HG03159 (cell line): ENCODE results near the gene SORCS1.

Experiments
- ATAC-seq: cut with Tn5 transposase; IDR thresholded peaks from one replicate; pipeline ENCODE4 v1.9.1; 2021; ENCODE audit warnings: mild to moderate bottlenecking, moderate library complexity; ENCODE audit not compliant: unreplicated experiment

The SORCS1 gene

GRCh38 chr10:106559442-106559841 lies 605.1 kb downstream of the SORCS1 start:
- no peak for ATAC-seq

- ATAC-seq, result no peak
Measured at GRCh38 chr10:106557951-106558733, 606.4 kb downstream of the SORCS1 start.

GRCh38 chr10:106557053-106557452 lies 607.5 kb downstream of the SORCS1 start:
- no peak for ATAC-seq

DNA sequence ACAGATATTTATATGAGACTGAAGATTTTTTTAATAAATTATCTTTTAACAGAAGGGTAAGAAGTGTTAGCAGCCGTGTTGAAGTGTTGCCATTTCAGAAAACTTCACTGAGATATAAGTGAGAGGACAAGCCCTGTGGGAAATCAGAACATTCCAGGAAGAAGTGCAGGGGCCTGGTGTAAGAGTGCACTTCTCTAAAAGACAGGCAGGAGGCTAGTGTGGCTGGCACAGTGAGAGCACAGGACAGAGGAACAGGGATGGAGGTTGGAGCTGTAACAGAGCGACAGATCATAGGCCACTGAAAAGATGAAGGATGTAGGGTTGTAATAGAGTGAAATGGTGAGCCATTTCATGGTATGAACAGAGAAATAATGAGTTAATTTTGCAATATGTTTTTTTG lies 608.9 kb downstream of the SORCS1 start:
- ATAC-seq, result no peak

DNA sequence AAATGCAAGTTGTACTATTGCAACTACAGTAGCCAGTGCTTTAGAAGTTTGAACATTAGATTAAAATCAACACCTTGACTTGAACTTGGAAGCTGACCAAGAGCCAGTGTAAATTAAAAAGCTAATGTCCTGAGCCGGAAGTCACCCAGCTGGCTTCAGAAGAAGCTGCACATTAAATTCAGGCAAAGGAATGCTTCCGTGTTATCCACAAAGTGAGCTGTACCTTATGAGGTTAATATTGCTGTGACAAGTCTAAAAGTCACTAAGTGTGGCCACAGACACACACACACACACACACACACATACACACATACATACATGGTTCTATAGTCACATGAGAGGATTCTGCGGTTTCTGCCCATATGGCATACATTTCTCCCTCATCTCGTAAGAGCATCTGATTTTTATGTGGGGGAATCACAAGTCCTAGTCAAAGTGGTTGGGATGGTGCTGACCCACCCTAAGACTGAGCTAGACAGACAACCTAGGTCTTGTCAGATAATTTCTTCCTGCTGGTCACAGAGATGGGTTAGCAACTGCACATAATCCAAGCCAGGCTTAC lies 612.9 kb downstream of the SORCS1 start:
- no peak for ATAC-seq

GRCh38 chr10:106548832-106549231 lies 615.7 kb downstream of the SORCS1 start:
- ATAC-seq, result no peak

- ATAC-seq, result no peak
Measured at GRCh38 chr10:106547047-106547635, 617.4 kb downstream of the SORCS1 start.

- no peak for ATAC-seq
Measured at GRCh38 chr10:106542461-106542860, 622.0 kb downstream of the SORCS1 start.

DNA sequence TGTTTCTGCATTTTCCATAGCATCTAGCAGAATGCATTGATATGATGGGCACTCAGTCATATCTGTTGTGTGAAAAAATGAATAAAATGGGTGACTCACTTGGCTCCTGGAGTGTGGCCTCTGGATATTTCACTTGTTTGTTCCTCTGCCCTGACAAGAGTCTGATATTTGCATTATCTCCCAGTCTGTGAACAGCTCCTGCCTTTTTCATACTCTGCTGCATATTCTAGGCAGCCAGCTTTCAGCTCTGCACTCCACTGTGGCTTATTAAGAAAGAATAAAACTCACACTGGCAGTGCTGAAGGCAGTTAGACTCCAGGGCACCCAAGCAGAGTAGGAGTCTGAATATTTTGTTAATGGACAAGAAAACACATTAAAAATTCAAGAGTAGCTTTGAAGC lies 623.9 kb downstream of the SORCS1 start:
- no peak for ATAC-seq

GRCh38 chr10:106537866-106538265 lies 626.6 kb downstream of the SORCS1 start:
- no peak for ATAC-seq

- ATAC-seq, result no peak
Measured at GRCh38 chr10:106535304-106535953, 629.1 kb downstream of the SORCS1 start.

- ATAC-seq, result no peak
Measured at GRCh38 chr10:106534441-106534840, 630.1 kb downstream of the SORCS1 start.

- no peak for ATAC-seq
Measured at GRCh38 chr10:106528702-106529101, 635.8 kb downstream of the SORCS1 start.

DNA sequence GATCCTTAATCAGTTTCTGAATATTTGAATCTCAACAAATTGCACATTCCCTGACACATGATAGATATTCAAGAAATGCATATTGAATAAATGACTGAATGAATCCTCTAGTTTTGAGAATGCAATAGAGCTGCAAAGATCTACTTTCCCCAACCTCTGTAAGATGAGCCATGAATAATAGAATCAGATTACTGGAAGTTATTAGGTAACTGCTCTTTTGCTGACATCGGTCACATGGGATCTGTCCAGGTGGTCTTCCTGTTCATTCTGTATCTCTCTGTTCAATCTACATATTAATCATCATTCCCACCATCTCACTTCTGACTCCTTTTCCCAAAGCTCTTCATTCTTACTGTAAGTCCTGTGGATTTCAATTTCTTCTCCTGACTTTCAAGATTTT lies 638.7 kb downstream of the SORCS1 start:
- no peak for ATAC-seq
